ENCODE data around the gene GRK7.
"Not testable (repeated sequence)": the region's sequence is repeated elsewhere in the genome, so short reads cannot be mapped to it uniquely, and the experiment has no call there.

GRK7 gene

GRCh38 chr3:141762552-141762951 is 656 bp upstream of the GRK7 start:
- DNase-seq = not testable (repeated sequence)

- DNase-seq = no peak
Measured at GRCh38 chr3:141764045-141764444, 837 bp downstream of the GRK7 start.

- no peak for DNase-seq
Measured at GRCh38 chr3:141764465-141764864, 1.3 kb downstream of the GRK7 start.

GRCh38 chr3:141764986-141765385 is 1.8 kb downstream of the GRK7 start:
- DNase-seq = no peak

GRCh38 chr3:141767066-141767465 is 3.9 kb downstream of the GRK7 start:
- DNase-seq = no peak

GRCh38 chr3:141769221-141769894 is 6.2 kb downstream of the GRK7 start:
- DNase-seq = no peak

GRCh38 chr3:141773676-141774075 is 10.5 kb downstream of the GRK7 start:
- no peak for DNase-seq

GRCh38 chr3:141776376-141776775 is 13.2 kb downstream of the GRK7 start:
- DNase-seq = no peak

- no peak for DNase-seq
Measured at GRCh38 chr3:141776885-141777284, 13.7 kb downstream of the GRK7 start.

- no peak for DNase-seq
Measured at GRCh38 chr3:141777957-141778813, 15.0 kb downstream of the GRK7 start.

GRCh38 chr3:141779667-141780066 is 16.5 kb downstream of the GRK7 start:
- no peak for DNase-seq

- DNase-seq = no peak
Measured at GRCh38 chr3:141782386-141782932, 19.3 kb downstream of the GRK7 start.

GRCh38 chr3:141783632-141784031 is 20.4 kb downstream of the GRK7 start:
- no peak for DNase-seq

- no peak for DNase-seq
Measured at GRCh38 chr3:141784096-141784495, 20.9 kb downstream of the GRK7 start.

- DNase-seq = no peak
Measured at GRCh38 chr3:141784531-141784930, 21.3 kb downstream of the GRK7 start.

- no peak for DNase-seq
Measured at GRCh38 chr3:141788149-141788548, 24.9 kb downstream of the GRK7 start.

GRCh38 chr3:141788750-141789149 is 25.5 kb downstream of the GRK7 start:
- DNase-seq = not testable (repeated sequence)

- DNase-seq = no peak
Measured at GRCh38 chr3:141789281-141789680, 26.1 kb downstream of the GRK7 start.

- no peak for DNase-seq
Measured at GRCh38 chr3:141790171-141790570, 27.0 kb downstream of the GRK7 start.

- no peak for DNase-seq
Measured at GRCh38 chr3:141792495-141792894, 29.3 kb downstream of the GRK7 start.

- no peak for DNase-seq
Measured at GRCh38 chr3:141793476-141794260, 30.5 kb downstream of the GRK7 start.

GRCh38 chr3:141795276-141795675 is 32.1 kb downstream of the GRK7 start:
- no peak for DNase-seq

GRCh38 chr3:141795741-141796080 is 32.5 kb downstream of the GRK7 start:
- DNase-seq = no peak
